ENCODE data around the gene PROCA1.

Gene PROCA1

DNA sequence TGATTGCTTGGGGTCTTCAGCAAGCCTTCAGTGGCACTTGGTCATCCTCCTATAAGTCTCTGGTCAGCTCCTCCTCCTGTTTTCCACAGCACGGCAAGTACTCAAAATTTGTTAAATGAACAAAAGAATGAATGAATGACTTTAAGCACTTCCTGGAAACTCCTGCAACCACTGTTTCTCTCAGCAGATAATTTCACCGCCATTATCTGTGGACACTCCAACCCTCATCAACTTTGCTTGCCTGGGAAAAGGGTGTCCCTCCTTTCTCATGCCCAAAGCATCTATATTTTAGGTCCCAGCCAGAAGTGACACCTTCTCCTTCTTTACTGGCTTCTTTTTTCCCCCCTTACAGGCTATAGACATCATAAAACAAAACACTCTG, 4.4 kb downstream of the PROCA1 start:
- no peak for DNase-seq
- ATAC-seq: no peak

DNA sequence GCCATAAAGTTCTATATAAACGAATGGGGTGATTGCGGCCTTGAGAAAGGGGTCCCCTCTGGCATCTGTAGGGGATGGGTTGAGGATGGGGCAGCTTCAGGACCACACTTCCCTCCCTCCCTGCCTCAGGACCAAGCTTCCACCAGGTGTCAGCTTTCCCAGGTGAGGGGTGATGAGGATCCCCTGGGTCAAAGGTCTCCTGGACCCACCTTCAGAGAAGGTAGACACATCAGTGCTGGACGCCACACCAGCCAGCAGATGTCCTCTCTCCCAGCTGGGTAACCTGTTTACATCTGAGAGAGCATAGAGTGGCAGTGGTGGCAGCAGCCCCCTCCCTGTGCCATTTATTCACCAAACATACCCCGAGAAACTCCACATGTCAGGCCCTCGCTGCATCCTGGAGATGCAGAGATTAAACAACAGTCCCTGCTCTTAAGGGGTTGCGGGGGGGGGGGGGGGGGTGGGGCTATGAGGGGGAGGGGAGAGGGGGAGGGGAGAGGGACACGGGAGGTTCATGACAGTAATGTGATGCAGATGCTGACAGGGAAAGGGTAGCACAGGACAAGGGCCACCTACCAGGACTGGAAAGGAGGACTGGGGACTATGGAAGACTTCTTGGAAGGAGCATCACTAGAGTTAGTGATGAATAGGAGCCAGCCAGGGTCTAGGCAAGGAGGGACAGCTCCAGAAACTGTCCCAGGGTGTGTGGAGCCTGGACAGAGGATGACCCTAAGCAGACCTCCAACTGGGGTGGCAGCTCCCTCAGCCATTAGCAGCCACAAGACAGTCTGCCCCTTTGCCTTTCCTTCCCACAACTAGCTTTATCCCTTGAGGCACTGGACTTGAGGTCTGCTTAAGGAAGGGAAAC, 5.0 kb downstream of the PROCA1 start:
- no peak for DNase-seq
- no peak for ATAC-seq

DNA sequence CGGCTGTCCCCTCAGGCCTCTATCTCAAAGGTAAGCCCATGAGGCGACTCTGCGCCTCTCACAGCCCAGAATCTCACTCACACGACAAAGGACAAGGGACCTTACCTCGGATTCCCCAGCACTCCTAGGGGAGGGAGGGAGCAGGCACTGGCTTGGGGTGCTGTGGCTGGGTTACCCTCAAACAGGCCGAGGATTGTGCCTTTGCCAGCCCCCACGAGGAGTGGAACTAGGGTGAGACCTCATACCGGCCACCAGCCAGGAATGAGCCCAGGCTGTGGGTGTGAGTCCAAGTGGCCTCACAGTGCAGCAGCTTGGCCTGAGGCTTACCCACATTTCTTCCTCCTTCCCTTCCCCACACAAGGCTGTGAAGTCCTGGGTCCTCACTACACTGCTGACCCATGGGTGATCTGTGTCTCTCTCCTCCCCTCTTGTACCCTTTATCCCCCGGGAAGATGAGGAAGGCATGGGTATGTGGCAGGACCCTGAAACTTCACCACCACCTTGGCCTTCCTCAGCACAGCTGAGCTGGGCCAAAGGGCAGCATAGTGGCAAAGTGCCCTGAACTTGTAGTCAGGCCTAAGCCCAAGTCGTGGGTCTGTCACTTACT, 5.9 kb downstream of the PROCA1 start:
- ATAC-seq (no peak), DNase-seq (no peak)

DNA sequence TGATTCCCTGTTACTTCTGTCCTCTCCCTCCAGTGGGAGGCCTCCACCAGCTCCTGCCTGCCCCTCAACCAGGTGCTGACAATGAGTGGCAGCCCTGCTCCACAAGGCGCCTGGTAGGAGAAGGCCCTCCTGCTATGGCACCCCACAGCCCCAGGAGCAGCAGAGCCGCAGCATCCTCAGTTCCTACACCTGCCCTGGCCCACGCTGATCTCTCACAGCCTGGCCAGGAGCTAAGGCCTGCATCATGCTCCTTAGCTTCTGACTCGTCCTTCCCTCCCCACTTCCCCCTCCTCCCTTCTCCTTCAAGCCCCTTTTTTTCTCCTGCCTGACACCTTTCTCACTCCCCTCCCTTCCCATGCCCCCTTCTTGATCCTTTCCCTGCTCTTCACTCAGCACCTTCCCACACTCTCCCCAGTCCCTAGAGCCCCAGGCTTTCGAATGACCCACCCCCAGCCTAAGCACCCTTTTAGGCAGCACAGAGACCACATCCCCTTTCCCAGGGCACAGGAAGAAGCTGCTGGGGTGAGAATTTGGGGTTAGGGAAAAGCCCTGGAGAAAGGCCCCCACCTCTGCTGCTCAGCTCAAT, 6.5 kb downstream of the PROCA1 start:
- DNase-seq (no peak), ATAC-seq (no peak)

- DNase-seq (no peak), ATAC-seq (no peak)
Measured at GRCh38 chr17:28704219-28704858, 7.3 kb downstream of the PROCA1 start.

GRCh38 chr17:28703552-28704218, 8.0 kb downstream of the PROCA1 start:
- DNase-seq (no peak), ATAC-seq (no peak)

DNA sequence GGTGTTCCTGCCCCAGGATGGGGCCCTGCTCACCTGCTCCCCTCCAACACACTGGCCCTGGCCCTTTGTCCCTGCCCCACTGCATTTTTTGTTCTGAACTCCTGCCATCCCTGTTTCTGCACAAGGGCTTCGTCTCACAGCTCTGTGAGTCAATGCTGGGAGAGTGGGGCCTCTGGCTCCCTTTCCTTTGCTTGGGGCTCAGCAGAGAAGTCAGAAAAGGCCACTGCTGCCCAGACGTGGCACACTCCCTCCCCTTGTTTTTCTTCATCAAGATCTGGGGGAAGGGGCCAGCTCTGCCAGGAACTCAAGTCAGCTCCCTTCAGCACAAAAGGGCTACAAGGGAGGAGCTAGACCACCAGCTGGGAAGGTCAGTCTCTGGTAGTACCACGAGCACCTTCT, 8.9 kb downstream of the PROCA1 start:
- DNase-seq: no peak
- ATAC-seq: no peak

GRCh38 chr17:28702026-28702751, 9.5 kb downstream of the PROCA1 start:
- DNase-seq: no peak
- ATAC-seq: no peak

GRCh38 chr17:28700830-28701492, 10.7 kb downstream of the PROCA1 start:
- no peak for DNase-seq
- ATAC-seq: no peak

GRCh38 chr17:28700278-28700677, 11.4 kb downstream of the PROCA1 start:
- no peak for ATAC-seq

DNA sequence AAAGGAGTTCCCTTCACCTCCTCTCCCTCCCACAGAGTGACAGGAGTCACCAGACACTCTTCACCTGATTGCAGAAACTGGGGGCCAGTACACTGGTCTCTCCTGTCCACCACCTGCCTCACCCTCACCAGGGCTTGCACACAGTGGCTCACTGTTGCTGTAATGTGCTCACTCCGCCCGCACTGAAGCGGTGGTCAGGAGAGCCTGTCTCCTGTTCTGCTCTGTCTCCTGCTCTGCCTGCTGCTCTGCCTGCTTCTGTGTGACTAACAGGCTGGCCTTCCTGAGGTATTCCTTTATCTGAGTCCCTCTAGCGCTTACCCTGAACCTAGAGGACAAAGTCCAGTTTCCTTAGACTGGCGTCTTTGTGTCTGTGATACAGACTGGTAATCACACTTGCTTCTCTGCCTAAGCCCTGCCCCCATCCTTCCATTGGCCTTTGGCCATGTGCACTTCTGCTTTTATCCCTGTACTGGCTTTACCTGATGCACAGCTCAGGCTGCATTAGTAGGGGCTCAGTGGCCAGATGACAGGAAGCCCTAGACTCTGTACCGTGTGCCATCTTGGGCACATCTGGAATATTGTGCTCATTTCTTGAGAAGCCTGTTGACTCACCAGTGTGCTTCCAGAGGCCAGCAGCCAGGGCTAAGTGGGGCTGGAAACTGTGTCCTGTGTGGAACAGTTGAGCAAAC, 13.3 kb downstream of the PROCA1 start:
- ATAC-seq: peak; percentile 55
- no peak for DNase-seq

More at GRCh38 chr17:28700278-28700677, 11.4 kb downstream of the PROCA1 start:
- DNase-seq: no peak

- DNase-seq (no peak), ATAC-seq (no peak)
Measured at GRCh38 chr17:28693869-28694268, 17.8 kb downstream of the PROCA1 start.

DNA sequence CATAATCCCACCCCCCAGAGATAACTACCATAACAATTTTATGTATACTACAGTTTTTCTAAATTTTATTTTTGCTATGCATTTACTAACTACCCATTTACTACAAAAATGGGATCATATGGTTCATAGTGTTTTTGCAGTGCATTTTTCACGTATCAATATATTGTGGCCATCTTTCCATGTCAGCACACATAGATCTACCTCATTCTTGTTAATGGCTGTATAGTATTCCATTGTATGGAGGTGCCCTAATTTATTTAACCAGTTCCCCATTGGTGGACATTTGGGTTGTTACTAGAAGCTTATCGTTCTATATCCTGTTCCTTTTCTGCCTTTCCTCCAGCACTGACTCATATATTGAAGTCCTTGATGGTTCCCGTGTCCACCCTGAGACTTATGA, 22.7 kb downstream of the PROCA1 start:
- no peak for ATAC-seq
- no peak for DNase-seq

DNA sequence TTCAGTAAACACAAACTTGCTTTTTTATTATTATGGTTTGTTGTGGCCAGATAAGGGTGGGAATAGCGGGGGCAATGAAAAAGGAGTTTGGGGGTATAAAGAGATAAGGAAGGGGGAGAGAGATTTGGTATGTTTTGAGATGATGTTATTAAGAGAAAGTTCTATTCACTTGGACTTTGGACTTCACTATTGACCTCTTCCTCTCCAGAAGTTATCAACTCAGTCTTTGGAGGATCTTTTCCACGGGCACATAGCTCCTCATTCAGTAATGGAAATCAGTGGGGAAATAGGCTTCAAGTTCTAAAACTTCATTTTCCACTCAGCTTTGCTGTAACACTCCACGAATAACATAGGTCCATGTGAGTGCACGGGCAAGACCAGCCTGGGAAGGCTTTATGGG, 23.2 kb downstream of the PROCA1 start:
- DNase-seq: no peak
- ATAC-seq: no peak

GRCh38 chr17:28686296-28686695, 25.4 kb downstream of the PROCA1 start:
- DNase-seq (no peak), ATAC-seq (no peak)

DNA sequence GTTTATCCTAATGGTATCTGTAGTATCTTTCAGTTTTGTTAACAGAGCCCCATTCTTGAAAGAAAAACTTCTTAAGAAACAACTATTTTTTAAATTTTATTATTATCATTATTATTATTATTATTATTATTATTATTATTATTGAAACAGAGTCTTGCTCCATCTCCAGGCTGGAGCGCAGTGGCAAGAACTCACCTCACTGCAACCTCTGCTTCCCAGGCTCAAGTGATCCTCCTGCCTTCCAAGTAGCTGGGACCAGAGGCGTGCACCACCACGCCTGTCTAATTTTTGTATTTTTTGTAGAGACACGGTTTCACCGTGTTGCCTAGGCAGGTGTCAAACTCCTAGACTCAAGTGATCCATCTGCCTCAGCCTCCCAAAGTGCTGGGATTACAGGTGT, 26.3 kb downstream of the PROCA1 start:
- ATAC-seq: no peak
- no peak for DNase-seq

GRCh38 chr17:28684963-28685362, 26.7 kb downstream of the PROCA1 start:
- no peak for ATAC-seq
- DNase-seq: no peak

DNA sequence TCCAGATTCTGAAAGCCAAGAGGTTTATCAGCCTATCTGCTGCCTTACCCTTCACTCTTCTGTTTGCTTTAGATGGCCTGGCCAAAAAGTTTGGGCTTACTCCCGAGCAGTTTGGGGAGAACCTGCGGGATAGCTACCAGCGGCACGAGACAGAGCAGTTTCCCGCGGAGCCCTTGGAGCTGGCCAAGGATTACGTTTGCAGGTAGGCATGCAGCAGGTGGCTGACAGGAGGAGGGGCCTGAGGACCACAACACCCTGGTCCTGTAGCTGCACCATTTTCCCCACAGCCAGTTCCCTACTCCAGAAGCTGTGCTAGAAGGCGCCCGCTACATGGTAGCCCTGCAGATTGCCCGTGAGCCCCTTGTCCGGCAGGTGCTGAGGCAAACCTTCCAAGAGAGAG, 29.0 kb downstream of the PROCA1 start:
- DNase-seq (no peak), ATAC-seq (no peak)

DNA sequence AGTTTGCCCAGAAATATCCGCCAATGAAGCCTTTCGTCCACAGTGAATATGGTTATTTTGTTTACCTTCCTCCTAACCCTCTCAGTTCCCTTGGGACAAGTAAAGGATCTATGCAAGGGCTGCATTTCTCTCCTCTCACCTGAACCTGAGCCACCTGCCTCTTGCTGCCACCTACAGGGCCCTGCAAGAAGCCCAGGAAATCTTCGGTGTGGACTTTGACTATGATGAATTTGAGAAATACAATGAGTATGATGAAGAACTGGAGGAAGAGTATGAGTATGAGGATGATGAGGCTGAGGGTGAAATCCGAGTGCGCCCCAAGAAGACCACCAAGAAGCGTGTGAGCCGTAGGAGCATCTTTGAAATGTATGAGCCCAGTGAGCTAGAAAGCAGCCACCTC, 35.7 kb downstream of the PROCA1 start:
- no peak for DNase-seq
- ATAC-seq: no peak

DNA sequence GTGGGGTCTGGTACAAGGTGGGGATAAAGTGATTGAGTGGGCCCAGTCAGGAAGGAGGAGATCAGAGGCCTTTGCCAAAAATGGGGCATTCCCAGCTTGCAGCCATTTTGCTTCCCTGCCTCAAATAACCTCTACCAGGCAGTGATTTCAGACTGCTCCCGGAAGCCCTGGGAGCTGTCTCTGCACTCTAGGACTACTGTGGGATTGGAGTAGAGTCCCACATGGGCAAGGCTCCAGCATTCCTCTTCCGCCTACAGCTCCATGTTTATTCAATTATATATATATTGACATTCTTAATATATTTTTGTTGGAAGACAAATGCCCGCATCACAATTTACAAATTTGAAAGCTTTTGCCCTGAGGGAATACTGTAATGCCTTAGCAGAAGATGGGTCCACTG, 36.2 kb downstream of the PROCA1 start:
- DNase-seq (no peak), ATAC-seq (no peak)

- ATAC-seq: peak; percentile 14
- DNase-seq: no peak
Measured at GRCh38 chr17:28669918-28670317, 41.8 kb downstream of the PROCA1 start.

Data from stimulated activated naive CD8-positive, alpha-beta T cell treated with anti-CD3 and anti-CD28 coated beads, Interleukin-15, Interleukin-2, amounts not matched to agents 100 U/mL and 50 U/mL, for 24 hours (primary cell).